Measurements from ENCODE around the gene COL6A2.

DNA sequence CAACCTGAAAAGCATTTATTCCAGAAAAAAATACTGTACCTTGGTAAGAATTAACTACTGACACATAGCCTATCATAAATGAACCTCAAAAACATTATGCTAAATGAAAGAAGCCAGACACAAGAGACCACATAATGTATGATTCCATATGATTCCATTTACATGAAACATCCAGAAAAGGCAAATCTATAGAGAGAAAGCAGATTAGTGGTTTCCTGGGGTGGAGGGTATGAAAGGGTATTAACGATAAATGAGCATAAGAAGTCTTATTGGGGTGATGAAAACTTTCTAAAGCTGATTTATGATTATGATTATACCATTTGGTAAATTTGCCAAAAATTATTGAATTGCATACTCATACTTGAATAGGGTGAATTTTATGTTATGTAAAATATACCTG is 10.3 kb upstream of the COL6A2 start:
- TF ChIP-seq POLR2AphosphoS5 (IDR thresholded peaks at IDR 0.05) (no peak), CTCF (IDR thresholded peaks at IDR 0.05) (no peak), POLR2A (IDR thresholded peaks at IDR 0.05) (no peak)

All from prostate gland (tissue), 2 donors.